Breast epithelium (tissue), 3 donors: ENCODE data around the gene DNAI1.

Source experiments
- POLR2A ChIP-seq: fragments of 450-650 bp; IDR thresholded peaks from one replicate; pipeline ENCODE4 v1.6.1; 2016; ENCODE audit warnings: antibody characterized with exemption, mild to moderate bottlenecking, moderate library complexity
- POLR2AphosphoS5 ChIP-seq, 3 donors: sonication (generic); formaldehyde crosslinking; IDR thresholded peaks; one replicate each; pipeline ENCODE4 v1.6.1; 2017; ENCODE audit warnings: antibody characterized with exemption in 3 of 3

DNA sequence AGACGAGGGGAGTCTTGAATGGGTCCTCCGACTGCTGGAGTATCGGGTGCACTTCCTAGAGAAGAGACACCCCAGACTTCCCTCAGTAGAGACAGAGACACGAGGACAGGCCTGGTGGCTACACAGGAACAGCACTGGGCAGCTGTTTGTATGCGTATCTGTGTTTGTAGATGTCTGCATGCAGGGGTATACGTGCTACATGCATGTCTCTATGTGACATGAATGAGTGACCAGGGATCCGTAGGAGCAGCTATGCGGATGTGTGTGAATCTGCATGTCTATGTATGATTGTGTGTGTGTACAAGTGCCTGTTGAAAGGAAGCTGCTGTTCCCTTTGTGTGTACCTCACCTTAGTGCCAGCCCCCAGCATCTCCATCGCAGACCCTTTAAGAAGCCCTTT, 99.8 kb downstream of the DNAI1 start:
- TF ChIP-seq POLR2AphosphoS5 (IDR thresholded peaks at IDR 0.05) (no peak), POLR2A (no peak)
